Measurements from ENCODE around the gene CGB3.

- TF ChIP-seq CTCF (IDR thresholded peaks at IDR 0.05) (no peak), ZFX (IDR thresholded peaks at IDR 0.05; ENCODE audit: borderline replicate concordance) (no peak)
Measured at GRCh38 chr19:49058562-49058961, 34.4 kb upstream of the CGB3 start.
